Caco-2 (cell line): ENCODE measurements around the gene IFIT2. TPM values are rescaled to one million over a fixed set of nuclear protein-coding genes. Genes with fewer than 3 reads are reported as not detected.

Experiments
- BruUV-seq: library from RNA; stranded (reverse); fragments of 400-500 nt; replicated peaks from 2 replicates; lab custom pipeline; 2021; lab: Mats Ljungman, UMichigan
- CTCF ChIA-PET: fragments of 300-600 bp; sonication (Branson Sonifier 250); formaldehyde crosslinking; loops from one replicate; lab custom pipeline; 2022; ENCODE audit warnings: antibody characterized with exemption; lab: Charles Lee
- POLR2A ChIA-PET: fragments of 300-600 bp; sonication (Branson Sonifier 250); formaldehyde crosslinking; loops from one replicate; lab custom pipeline; 2022; ENCODE audit warnings: antibody characterized with exemption; lab: Charles Lee
- DNase-seq, 2 experiments: peaks; one replicate each; pipeline versions ENCODE4 v3.0.0 to v3.0.0-alpha.2; 2020 to 2022
- H3K27me3 ChIP-seq: replicated peaks from 2 replicates; pipeline ENCODE4 v1.6.0; 2011; ENCODE audit warnings: low read length; ENCODE audit not compliant: control insufficient read depth, insufficient read depth
- H3K36me3 ChIP-seq: 2 replicates; pipeline ENCODE4 v1.5.1; 2011; ENCODE audit warnings: low read length; ENCODE audit not compliant: control insufficient read depth, insufficient read depth
- H3K4me1 ChIP-seq: fragments of 250-450 bp; sonication (Bioruptor Pico); 2 replicates; pipeline ENCODE4 v1.5.1; 2020; ENCODE audit warnings: mild to moderate bottlenecking
- H3K4me3 ChIP-seq: 2 replicates; pipeline ENCODE4 v1.5.1; 2011; ENCODE audit warnings: low read depth, mild to moderate bottlenecking, control low read depth, low read length
- H3K9me3 ChIP-seq: fragments of 250-450 bp; sonication (Bioruptor Pico); 2 replicates; pipeline ENCODE4 v1.5.1; 2020; ENCODE audit warnings: mild to moderate bottlenecking, moderate library complexity
- H3K27ac Mint-ChIP-seq: one replicate; pipeline ENCODE4 v1.8.0; 2022; ENCODE audit warnings: mixed read lengths; ENCODE audit not compliant: unreplicated experiment
- H3K27me3 Mint-ChIP-seq: one replicate; pipeline ENCODE4 v1.8.0; 2022; ENCODE audit warnings: mixed read lengths; ENCODE audit not compliant: insufficient read depth, unreplicated experiment
- H3K36me3 Mint-ChIP-seq: one replicate; pipeline ENCODE4 v1.8.0; 2022; ENCODE audit warnings: mild to moderate bottlenecking, mixed read lengths; ENCODE audit not compliant: insufficient read depth, unreplicated experiment
- H3K4me1 Mint-ChIP-seq: one replicate; pipeline ENCODE4 v1.8.0; 2022; ENCODE audit warnings: low read depth, mixed read lengths; ENCODE audit not compliant: unreplicated experiment
- H3K4me3 Mint-ChIP-seq: one replicate; pipeline ENCODE4 v1.8.0; 2022; ENCODE audit warnings: mild to moderate bottlenecking, moderate library complexity, mixed read lengths; ENCODE audit not compliant: unreplicated experiment
- H3K9me3 Mint-ChIP-seq: one replicate; pipeline ENCODE4 v1.8.0; 2022; ENCODE audit warnings: mixed read lengths; ENCODE audit not compliant: unreplicated experiment
- intact Hi-C: fragments of 100-400 bp; cut with micrococcal nuclease; formaldehyde crosslinking; loops from one replicate; pipeline ENCODE4 v1.10.0; 2022; ENCODE audit not compliant: unreplicated experiment
- total RNA-seq: library from RNA; stranded (reverse); gene quantifications from 2 replicates; pipeline ENCODE4 v1.2.3, GENCODE V29; 2022
- TF ChIP-seq, protein P1 (sequence below), 2 experiments: fragments of 200-600 bp in 1 of 2; IDR thresholded peaks; 1 replicate in 1 of 2; 2 replicates in 1 of 2; pipeline versions ENCODE4 v1.5.1 to v1.8.0; 2011 to 2022; ENCODE audit warnings: antibody characterized with exemption in 1 of 2, control low read depth in 1 of 2, inconsistent platforms in 1 of 2, low read depth in 1 of 2, low read length in 1 of 2, mild to moderate bottlenecking in 1 of 2, moderate library complexity in 1 of 2; ENCODE audit not compliant: insufficient read depth in 1 of 2, severe bottlenecking in 1 of 2, unreplicated experiment in 1 of 2

Gene IFIT2
- total RNA-seq, 1 experiment from 2014 or later: 0.43 TPM

DNA sequence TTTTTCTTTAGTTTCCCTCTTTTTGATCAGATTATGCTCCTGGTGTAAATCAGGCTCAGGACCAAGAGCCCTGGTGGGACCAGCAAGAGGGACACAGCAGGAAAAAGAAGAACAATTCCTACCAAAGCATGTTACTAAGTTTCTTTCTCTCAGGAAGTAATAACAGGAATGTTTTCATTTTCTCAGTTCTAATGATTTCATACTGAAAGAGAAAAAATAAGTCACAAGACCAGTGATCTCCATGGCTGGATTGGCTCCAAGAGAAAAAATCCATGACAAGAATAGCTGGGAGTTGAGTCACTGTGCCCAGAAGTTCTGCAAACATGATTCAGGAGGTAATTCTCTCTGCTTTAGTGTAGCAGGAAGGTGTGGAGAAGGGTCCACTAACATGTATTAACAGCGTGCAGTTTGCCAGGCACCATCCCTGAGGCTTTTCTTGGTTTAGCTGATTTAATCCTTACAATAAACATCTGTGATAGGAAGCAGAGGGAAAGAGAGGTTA, 23.8 kb upstream of the IFIT2 start:
- intact Hi-C loops: no loop called here
- Histone ChIP-seq H3K4me1 (peaks cover 11% of the 10 kb centered on the region), H3K36me3 (no peaks in the 10 kb centered on the region), H3K9me3 (no peaks in the 10 kb centered on the region), H3K4me3 (no peak overlapping the region), H3K27me3 (no peaks in the 10 kb centered on the region)
- ChIA-PET POLR2A (interaction anchor here (0.5 kb wide), 1 partner anchor 10 kb away, joined by 3 read pairs; no protein-coding TSS in a partner anchor), CTCF (no interaction called here)
- Mint-ChIP-seq H3K27ac (peak overlapping the region; percentile 34), H3K9me3 (no peaks in the 10 kb centered on the region), H3K36me3 (no peaks in the 10 kb centered on the region), H3K27me3 (no peaks in the 10 kb centered on the region), H3K4me1 (peaks cover 15% of the 10 kb centered on the region), H3K4me3 (no peak overlapping the region)
- no TSS peak for BruUV-seq
- peak in 1 of 2 experiments; percentile 33 for DNase-seq
- TF ChIP-seq, protein P1, sequence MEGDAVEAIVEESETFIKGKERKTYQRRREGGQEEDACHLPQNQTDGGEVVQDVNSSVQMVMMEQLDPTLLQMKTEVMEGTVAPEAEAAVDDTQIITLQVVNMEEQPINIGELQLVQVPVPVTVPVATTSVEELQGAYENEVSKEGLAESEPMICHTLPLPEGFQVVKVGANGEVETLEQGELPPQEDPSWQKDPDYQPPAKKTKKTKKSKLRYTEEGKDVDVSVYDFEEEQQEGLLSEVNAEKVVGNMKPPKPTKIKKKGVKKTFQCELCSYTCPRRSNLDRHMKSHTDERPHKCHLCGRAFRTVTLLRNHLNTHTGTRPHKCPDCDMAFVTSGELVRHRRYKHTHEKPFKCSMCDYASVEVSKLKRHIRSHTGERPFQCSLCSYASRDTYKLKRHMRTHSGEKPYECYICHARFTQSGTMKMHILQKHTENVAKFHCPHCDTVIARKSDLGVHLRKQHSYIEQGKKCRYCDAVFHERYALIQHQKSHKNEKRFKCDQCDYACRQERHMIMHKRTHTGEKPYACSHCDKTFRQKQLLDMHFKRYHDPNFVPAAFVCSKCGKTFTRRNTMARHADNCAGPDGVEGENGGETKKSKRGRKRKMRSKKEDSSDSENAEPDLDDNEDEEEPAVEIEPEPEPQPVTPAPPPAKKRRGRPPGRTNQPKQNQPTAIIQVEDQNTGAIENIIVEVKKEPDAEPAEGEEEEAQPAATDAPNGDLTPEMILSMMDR (IDR thresholded peaks at IDR 0.05; ENCODE audit: insufficient read depth in 1 of 2, low read depth in 1 of 2, low read length in 1 of 2, severe bottlenecking in 1 of 2, unreplicated experiment in 1 of 2): no peak

DNA sequence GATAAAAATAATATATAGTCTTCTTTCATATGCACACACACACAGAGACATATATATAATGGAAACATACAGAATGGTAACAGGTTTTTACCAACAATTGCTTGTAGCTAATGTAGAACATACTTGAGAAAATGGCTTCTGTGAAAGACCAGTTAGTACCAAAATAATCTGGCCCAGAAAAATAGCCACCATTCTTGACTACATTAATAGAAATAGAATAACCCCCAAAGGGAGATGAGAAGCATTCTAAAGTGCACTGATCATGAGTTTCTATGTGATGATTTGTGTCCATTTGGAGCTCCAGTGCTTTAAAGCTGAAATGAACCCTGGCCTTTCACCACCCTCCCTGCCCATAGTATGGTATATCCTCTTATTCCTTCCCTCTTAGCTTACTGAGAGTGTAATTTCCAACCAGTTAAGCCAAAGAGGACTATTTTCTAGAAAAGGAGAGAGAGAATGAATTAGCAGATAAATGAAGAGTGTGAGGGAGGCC, 22.9 kb upstream of the IFIT2 start:
- peaks cover 9% of the 10 kb centered on the region for H3K4me1 Mint-ChIP-seq
- no peaks in the 10 kb centered on the region for H3K27me3 ChIP-seq
- H3K9me3 ChIP-seq: no peaks in the 10 kb centered on the region
- no TSS peak for BruUV-seq
- no peaks in the 10 kb centered on the region for H3K9me3 Mint-ChIP-seq
- no peaks in the 10 kb centered on the region for H3K36me3 ChIP-seq
- no peak overlapping the region for H3K4me3 ChIP-seq
- H3K27me3 Mint-ChIP-seq: no peaks in the 10 kb centered on the region
- H3K4me3 Mint-ChIP-seq: no peak overlapping the region
- TF ChIP-seq, protein P1 (IDR thresholded peaks at IDR 0.05; ENCODE audit: insufficient read depth in 1 of 2, low read depth in 1 of 2, low read length in 1 of 2, severe bottlenecking in 1 of 2, unreplicated experiment in 1 of 2): no peak
- H3K36me3 Mint-ChIP-seq: no peaks in the 10 kb centered on the region
- H3K27ac Mint-ChIP-seq: no peak overlapping the region
- POLR2A ChIA-PET: no interaction called here
- CTCF ChIA-PET: no interaction called here
- intact Hi-C loops: no loop called here
- DNase-seq: no peak
- peaks cover 11% of the 10 kb centered on the region for H3K4me1 ChIP-seq

DNA sequence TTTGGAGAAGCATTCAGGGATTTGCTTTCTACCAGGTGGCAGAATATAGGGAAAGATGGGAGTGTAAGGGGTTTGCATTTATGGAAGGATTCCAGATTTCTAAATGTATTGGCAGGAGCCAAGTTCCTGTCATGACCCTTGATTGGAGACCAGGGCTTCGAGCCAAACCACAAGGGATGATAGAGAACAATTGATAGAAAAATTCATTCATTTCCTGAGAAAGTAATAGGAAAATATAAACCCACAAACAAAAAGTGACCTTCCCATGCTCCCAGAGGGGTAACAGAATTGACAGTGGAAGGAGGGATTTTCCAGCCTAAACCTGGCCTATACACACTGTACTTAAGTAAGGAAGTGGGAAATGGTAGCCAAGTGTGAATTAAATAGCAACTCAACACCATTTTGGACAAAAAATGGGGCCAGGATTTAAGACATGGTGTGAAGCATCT, 22.4 kb upstream of the IFIT2 start:
- BruUV-seq: no TSS peak
- H3K9me3 Mint-ChIP-seq: no peaks in the 10 kb centered on the region
- H3K27ac Mint-ChIP-seq: no peak overlapping the region
- POLR2A ChIA-PET: no interaction called here
- intact Hi-C loops: no loop called here
- Histone ChIP-seq H3K27me3 (no peaks in the 10 kb centered on the region), H3K9me3 (no peaks in the 10 kb centered on the region), H3K4me1 (peaks cover 11% of the 10 kb centered on the region), H3K4me3 (no peak overlapping the region), H3K36me3 (no peaks in the 10 kb centered on the region)
- no peak overlapping the region for H3K4me3 Mint-ChIP-seq
- CTCF ChIA-PET: no interaction called here
- H3K36me3 Mint-ChIP-seq: no peaks in the 10 kb centered on the region
- no peak for DNase-seq
- TF ChIP-seq, protein P1 (IDR thresholded peaks at IDR 0.05; ENCODE audit: insufficient read depth in 1 of 2, low read depth in 1 of 2, low read length in 1 of 2, severe bottlenecking in 1 of 2, unreplicated experiment in 1 of 2): no peak
- no peaks in the 10 kb centered on the region for H3K27me3 Mint-ChIP-seq
- peaks cover 9% of the 10 kb centered on the region for H3K4me1 Mint-ChIP-seq
